HK-2 (cell line): Measurements from ENCODE around the gene LPIN2.
"Not testable (repeated sequence)": the region's sequence is repeated elsewhere in the genome, so short reads cannot be mapped to it uniquely, and the experiment has no call there.

Source experiments
- DNase-seq: peaks from one replicate; pipeline ENCODE4 v3.0.0-alpha.2; 2018; ENCODE audit not compliant: unreplicated experiment

LPIN2 gene

DNA sequence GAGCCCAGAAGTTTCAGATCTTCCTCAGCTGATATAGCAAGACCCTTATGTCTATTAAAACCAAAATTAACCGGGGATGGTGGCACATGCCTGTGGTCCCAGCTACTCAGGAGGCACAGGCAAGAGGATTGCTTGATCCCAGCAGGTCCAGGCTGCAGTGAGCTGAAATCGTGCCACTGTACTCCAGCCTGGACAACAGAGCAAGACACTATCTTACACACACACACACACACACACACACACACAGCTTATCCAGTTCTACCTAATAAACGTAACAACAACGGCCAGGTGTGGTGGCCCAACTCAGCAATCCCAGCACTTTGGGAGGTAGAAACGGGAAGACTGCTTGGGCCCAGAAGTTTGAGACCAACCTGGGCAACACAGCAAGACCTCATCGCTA, 7.5 kb downstream of the LPIN2 start:
- no peak for DNase-seq

DNA sequence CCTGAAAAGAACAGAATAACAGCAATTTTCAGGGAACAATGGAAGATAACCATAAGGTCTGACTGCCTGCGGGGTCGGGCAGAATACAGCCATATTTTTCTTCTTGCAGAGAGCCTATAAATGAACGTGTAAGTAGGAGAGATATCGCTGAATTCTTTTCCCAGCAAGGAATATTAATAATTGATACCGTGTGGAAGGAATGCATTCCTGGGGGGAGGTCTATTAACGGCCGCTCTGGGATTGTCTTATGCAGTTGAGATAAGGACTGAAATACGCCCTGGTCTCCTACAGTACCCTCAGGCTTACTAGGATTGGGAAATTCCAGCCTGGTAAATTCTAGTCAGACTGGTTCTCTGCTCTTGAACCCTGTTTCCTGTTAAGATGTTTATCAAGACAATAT, 9.2 kb downstream of the LPIN2 start:
- DNase-seq: not testable (repeated sequence)

DNA sequence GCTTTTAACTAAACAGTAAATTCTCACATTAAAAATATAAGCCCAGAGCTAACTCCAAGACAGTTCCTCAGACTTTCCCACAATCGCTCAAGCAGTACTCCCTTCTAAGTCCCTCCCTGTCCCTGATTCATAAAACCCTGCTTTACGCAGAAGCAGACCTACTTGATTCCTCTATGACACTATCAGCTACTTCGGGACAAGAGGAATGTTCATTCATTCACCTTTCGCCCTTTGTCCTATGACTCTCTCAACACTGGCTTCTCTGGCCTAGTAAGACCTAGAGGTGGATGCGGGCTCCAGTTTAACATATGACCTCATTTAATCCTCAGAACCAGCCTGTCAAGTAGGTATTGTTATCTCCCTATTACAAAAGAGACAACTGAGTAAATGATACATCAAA, 10.2 kb downstream of the LPIN2 start:
- no peak for DNase-seq

DNA sequence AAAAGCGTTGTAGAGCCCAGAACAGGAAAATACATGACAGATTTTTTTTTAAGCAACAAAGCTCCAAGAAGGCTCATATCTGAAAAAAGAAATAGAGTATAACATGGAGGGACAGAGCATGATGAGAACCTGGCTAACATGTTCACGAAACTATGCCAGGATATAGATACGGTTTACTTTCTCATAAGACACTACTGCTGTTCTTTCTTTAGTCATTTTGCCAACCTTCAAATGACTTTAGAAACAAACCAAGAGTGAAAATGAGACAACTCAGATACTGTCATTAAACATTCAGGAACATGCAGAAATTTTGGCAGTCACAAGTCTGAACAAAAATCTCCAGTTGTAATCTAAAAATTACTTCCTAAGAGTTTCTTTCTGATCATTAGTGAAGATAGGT, 14.3 kb downstream of the LPIN2 start:
- DNase-seq: no peak

DNA sequence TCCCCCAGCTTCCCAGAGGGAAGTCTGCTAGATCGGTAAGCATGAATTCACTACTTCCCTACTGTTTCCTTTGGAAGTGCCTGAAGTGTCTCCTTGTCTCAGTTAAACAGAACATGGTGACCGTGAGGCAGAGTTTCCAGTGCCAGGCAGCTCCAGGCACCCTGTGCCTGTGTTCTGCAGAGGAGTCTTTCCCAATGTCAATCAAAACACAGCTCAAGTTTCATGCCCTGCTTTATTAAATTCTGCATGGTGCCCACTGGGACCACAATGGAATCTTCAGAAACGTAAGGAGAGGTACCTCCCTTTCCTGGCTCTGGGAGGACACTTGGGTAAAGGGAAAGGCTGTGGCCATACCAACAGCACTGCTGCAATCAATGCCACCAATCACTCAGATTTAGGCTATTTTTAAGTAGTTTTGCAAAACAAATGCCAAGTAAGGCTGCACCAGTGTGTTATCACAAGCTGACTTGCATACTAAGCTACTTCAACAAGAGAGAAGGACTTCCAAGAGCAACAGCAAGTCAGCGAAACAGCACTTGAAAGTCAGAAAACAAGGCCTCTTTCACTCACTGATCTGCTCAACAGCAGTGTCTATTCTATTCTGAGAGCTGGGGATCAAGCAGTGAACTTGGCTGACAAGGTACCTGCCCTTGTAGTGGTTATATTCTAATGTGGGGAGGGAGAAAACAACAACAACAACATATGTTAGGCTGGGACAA, 14.9 kb downstream of the LPIN2 start:
- DNase-seq: no peak

DNA sequence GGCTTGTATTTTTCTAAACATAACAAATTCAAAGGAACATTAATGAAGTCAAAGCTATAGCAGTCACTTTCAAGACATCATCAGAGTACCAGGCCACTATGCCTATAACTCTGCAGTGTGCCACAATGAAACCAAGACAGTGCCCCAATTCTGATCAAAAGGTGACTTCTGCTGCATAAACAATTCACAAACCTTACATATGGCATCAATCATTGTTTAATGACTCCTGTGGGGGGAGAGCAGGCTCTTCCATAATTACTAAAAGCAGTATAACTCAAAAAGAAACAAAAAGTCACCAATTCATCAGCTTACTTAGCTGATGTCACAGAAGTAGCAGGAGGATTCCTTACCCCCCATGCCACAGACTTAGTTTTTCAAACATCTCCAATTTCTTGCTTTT, 15.5 kb downstream of the LPIN2 start:
- DNase-seq: no peak

DNA sequence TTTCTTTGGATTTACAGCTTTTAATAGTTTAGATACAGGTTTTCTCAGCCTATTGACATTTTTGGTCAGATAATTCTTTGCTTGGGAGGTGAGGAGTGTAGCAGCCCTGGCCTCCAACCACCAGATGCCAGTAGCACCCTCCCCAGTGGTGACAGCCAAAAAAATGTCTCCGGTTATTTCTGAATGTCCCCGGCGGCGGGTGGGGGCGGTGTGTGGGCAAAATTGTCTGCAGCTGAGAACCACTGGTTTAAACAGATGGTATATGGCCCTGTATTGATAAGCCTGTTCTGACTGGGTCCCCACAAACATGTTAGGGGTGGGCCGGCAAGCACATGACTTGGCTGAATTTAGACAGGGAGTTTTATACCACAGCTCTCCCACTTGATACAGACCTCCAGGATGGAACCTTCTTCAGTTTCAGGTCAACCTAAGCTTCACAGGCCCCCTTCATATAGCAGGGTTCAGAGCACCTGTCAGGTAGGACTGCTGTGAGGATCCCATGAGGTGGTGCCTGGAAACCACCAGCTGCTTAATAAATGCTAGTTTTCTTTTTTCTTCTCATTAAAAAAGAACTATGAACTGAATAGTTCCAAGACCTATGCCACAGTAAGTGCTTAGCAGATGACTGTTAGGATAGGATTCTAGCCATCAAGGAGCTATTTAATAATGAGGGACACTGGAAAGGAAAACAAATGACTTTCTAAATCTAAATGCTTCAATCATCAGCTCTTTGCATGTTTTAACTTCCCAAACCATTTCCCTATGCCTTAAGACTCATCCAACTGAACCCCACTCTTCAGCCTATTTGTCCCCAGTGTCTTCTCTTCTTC, 18.1 kb downstream of the LPIN2 start:
- no peak for DNase-seq

DNA sequence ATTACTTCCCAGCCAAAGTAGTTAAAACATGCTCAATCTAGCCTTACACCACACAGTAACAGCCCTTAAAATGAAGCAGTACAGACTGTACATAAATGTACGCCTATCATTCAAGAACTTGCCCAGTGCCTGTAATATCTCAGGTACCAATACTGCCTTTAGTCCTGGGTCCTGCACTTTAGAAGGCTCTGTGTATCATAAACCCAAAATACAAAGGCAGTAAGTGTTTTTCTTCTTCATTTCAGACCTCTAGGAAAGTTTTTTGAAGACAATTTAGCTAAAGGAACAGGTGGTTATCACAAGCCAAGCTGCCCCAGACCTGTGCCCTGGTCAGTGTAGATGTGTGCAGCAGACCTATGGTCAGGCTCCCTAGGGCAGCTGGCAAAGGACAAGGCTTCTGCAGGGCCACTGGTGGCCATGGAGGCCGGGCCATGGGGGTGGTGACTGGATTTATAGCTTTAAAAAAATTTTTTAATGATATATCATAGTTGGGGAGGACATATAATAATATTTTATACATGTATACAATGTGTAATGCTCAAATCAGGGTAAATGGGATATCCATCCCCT, 18.8 kb downstream of the LPIN2 start:
- DNase-seq: no peak

DNA sequence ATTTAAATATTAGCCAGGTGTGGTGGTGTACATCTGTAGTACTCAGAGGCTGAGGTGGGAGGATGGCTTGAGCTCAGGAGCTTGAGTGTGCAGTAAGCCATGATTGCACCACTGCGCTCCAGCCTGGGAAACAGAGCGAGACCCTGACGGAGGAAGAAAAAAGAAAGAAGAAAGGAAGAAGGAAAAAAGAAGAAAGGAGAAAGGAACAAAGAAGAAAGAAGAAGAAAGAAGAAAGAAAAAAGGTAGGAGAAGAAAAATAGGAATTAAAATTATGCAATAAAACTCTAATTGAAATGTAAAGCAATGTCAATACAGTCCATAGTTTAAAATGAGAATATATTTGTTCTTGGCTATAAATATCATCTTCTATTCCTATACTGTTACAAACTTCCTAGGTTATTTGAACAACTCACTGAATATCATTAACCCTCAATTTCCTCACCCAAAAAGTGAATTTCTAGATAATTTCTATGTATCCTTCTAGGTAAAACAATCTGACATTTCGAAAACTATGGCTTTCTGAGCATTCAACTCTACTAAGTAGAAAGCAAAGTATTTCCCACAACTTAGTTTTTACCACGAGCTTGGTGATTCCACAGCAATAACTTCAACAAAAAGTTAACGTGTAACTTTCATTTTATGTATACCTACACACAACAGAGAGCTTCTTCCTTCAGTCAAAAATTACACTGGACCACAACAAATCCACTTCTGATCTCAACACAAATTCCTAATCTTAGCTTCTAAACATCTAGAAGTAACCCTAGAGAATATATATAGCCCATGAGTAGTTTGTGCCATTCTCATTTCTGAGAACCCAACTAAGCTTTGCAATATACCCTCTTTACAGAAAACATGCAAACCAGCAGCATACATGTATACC, 19.7 kb downstream of the LPIN2 start:
- DNase-seq: no peak

DNA sequence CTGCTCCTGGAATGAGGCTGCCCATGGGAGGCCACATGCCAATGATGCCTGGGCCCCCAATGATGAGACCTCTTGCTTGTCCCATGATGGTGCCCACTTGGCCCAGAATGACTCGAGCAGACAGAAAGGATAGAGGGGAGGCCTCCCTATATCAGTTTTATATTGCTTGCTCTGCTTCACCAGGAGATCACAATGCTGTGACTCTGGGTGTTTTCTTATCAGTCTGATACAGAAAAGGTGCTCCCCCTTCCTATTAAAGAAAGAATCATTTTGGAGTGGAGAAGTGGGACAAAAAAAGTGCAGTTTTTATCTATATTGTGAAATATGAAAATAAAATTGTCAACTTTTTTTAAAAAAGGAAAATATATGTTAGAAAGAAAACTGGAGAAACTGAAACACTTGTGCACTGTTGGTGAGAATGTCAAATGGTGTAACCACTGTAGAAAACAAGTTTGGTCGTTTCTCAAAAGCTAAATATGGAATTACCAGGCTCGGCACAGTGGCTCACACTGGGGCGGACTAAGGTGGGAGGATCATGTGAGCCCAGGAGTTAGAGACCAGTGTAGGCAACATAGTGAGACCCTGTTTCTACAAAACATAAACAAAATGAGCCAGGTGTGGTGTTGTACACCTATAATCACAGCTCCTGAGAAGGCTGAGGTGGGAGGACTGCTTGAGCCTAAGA, 21.8 kb downstream of the LPIN2 start:
- no peak for DNase-seq

DNA sequence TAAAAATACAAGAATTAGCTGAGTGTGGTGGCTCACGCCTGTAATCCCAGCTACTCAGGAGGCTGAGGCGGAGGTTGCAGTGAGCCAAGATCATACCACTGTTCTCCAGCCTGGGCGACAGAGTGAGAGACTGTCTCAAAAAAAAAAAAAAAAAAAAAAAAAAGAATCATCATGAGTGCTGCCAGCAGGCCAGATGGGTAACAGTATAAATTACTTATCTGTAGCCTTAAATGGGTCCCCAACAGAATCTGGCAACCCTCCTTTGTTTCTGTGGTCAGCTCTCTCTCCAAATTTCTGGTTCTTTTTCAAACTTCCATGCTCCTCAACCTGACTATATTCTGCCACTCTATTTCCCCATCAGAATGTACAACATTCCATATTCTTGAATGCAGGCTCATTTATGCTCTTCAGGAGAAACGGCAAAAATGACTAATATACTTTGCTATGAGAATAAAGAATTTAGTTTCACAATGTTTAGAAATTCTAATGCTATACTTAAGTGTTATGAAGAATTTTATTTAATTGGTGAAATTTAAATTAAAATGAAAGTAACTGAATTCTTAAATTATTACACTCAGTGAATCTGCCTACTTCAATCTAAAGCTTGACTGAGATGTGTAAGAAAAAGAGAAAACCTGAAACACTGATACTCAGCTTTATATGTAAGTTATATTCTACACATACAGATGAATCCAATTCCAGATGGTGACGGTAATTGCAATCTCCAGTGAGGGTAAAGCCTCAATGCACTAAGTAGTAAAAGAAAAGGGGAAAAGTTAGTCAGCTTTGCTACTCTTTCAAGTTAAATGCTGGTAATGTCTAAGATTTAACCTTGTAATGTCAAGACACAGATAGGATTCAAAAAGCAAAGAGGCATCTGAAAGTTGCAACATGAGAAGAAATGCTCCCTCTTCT, 24.8 kb downstream of the LPIN2 start:
- DNase-seq: no peak

DNA sequence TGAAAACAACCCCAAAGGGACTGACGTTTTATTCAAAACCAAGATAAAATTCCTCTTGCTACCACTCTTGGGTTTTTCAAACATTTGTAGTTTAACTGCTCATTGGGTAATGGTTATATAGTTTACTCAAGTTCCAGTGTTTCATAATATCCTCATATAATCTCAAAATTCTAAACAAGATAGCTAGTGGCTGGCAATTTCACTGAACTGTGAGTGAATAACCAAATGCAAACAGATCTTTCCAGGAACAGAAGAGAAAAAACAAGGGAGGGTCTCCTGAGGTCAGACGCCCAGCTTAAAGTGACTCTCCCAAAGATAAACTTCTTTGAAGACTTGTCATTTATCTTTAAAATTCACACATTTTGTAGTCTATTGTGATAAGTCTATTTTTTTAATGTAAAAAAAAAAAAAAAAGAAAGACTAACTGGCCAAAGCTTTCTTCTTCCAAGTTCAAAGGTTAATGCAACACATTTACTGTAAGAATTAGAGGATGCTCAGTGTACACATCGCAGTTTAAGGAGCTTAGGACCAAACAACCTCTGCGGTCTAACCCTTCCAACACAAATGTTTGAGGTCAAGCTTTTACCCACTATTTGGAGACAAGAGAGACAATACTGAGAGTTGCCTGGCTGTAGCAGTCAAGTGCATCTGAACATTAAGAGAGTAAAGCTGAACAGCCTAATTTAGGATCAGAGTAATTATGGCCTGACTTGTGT, 26.6 kb downstream of the LPIN2 start:
- no peak for DNase-seq

DNA sequence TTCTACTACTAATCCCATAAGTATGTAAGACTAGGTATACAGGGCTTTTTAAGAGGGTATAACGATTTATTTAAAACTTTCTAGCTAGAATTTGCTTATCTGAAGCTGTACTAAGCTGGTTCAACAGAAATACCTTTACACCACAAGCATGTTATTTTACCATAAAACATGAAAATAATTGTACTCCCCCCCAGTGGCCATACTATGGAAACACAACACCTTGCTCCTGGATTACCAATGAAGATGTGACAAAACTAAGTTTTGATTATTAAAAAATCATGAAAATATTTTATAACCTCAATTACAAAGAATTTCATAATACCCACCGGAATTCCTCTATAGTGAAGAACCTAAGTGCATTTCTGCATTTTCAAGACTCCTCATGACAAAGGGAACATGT, 27.3 kb downstream of the LPIN2 start:
- no peak for DNase-seq

DNA sequence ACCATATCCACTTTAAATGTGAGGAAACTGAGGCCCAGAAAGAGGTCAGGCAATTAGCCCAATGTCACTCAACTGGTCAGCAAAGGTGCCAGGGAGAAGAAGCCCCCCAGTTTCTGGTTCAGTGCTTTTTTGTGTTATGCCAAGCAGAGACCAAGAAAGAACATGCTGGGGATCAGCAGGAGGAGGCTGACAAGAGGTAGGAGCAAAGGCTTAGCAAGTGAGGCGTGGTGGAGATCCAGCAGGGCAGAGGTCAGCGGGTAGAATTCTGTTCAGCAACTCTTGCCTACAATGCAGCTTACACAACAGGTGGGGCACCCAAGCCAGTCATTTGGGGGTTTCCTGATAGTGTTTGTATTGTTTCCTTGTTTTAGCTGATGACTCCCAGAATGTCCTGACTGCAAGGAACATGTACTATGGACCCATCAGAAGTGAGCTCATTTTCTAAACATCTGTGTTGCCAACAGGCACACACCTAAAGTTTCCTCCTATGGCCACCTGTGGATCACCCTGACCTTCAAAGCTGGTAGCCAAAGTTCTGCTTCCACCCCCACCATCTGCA, 28.2 kb downstream of the LPIN2 start:
- DNase-seq: no peak

DNA sequence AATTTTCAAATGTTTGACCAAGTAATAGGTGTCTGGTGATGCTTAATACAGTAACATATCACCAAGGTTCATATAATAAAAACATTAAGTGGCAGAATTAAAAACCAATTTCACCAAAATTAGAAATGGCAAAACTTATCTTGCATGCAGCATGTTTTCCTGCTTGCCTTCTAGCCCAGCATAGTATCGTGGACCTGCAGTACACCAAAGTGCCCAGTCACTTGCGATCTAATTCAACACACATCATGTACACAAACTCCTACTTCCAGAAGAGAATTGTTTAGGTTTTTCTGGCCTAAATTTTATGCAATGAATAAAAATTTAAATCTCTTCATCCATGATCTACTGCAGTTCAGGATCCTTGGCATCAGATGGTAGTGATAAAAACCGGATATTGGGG, 28.9 kb downstream of the LPIN2 start:
- no peak for DNase-seq

DNA sequence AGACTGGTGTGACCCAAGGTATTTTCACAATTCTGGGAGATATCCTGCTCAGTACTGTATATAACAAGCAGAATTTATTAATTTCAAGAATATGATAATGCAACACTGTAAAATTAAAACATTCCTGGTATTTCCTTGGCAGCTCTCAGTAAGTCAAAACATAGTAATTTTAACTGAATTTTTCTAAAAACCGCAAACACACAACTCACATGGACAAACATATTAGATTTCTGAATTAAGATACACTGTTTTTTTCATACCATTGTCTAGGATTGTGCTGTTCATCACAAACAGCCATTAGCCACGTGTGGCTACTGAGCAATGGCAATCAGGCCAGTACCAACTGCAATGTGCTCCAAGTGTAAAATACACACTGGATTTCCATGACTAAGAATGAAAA, 29.6 kb downstream of the LPIN2 start:
- no peak for DNase-seq

DNA sequence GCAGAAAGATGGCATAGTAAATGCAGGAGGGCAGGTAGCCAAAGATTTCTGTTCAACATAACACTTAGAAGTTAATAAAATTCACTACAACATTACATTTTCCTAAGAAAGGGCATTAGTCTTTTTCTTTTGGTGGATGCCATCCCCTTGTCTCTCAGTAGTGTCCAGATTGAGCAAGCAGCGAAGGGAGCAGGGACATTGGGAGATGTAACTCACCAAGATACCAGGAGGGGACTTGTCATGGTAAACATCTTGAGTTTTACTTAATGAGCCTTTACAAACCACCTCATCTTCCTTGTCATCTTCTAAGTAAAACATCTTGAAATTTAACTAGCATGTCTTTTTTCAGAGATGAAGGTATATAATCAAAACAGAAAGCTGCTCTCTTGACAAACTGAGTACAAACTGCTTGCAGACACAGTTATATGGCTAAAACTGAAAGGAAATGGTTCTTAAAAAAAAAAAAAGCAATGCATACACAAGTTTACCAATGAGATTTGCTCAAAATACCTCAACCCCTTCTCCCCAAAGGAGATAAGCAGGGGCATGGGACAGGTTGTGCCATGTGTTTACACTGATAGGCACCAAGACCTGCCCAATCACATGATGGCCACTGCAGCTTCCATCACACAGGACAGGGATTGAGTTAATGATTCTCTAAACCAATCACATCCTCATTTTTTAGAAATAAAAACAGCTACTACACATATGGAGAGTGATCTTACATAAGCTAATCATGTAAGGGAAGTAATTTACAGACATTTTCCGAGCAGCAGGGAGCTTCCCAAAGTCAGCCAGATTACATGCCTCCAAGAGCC, 30.3 kb downstream of the LPIN2 start:
- DNase-seq: no peak

DNA sequence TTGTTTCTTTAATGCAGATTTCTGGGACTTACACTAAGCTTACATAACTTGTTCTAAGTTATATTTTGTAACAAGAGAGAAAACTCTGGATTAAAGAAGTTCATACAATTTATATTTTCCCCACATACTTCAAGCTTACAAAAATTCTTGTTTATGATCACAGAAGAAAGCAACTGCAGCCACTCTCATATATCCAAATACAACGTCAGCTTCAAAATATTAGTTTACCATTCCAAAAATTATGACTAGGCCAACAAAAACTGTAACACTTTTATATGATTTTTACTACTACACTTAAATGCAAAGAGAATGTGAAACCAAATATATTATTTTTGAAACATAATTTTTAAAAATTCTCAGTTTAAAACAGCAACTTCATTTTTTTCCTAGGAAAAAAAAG, 30.9 kb downstream of the LPIN2 start:
- DNase-seq: no peak
